GM21423 (cell line): ENCODE measurements around the gene LRP2BP.

Source experiments
- ATAC-seq: cut with Tn5 transposase; IDR thresholded peaks from one replicate; pipeline ENCODE4 v1.9.1; 2021; ENCODE audit warnings: mild to moderate bottlenecking, moderate library complexity; ENCODE audit not compliant: unreplicated experiment

Gene LRP2BP

GRCh38 chr4:185395956-185396723 is 416 bp upstream of the LRP2BP start:
- peak; percentile 80 for ATAC-seq

DNA sequence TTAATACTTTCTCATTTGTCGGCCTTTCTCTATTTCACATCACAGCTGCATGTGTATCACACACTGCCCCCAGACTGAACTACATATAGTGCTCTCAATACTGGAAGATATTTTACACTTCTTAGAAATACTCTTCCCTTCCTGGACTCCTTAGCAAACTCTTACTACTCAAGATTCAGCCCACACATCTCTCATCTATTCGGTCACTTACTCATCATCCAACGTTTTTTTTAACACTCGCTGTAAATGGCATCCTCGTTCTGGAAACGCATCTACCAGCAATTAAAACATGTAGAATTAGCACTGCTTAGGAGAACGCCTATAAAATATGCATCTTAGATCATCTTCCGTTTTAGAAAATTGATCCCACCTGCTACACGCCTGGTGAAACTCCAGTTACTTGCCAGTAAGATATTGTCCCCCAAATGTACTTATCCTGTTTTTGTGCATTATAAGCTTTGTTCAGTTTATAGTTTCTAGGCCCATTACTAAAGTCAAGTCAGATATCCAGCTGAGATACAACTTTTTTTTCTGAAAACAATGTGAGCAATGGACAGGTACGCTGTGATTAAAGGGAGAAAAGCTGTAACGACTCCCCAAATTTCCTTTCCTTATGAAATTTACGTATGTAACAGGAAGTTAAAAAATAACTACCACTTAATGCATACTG is 1.0 kb downstream of the LRP2BP start:
- no peak for ATAC-seq

- no peak for ATAC-seq
These were observed 3.6 kb downstream of the LRP2BP start for GRCh38 chr4:185392156-185392555.

- ATAC-seq = no peak
These were observed 4.8 kb downstream of the LRP2BP start for GRCh38 chr4:185390941-185391340.

GRCh38 chr4:185387957-185388356 is 7.8 kb downstream of the LRP2BP start:
- no peak for ATAC-seq

GRCh38 chr4:185384930-185385331 is 10.8 kb downstream of the LRP2BP start:
- no peak for ATAC-seq

- no peak for ATAC-seq
These were observed 11.7 kb downstream of the LRP2BP start for GRCh38 chr4:185384061-185384460.

DNA sequence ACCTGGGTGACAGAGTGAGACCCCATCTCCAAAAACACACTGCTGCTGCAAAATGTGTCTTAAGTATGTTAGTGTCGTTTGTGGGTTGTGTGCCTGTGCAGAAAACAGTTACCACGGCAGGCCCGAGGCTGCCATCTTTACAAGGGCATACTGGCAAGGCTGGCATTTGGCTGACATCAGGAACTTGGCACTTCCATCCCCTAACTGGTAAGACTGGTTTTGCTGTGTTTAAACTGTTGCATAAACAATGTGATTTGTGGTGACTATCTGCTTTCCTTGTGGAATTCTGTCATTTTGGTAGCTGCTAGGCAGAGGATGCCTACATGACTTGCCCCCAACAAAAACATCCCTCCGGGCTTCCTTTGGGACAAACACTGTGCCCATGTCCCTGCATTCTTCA is 12.3 kb downstream of the LRP2BP start:
- no peak for ATAC-seq

DNA sequence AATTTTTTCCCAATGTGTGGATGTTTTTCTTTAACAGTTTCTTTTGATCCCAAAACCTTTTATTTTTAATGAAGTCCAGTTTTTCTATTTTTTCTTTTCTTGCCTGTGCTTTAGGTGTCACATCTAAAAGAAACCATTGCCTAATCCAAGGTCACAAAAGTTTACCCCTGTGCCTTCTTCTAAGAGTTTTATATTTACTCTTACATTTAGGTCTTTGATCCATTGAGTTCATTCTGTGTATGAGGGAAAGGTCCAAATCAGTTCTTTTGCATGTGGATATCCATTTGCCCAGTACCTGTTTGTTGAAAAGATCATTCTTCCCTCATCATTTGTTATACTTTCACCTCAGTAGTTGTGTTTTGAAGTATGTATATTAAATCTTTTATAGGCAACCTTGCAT is 13.0 kb downstream of the LRP2BP start:
- ATAC-seq = no peak

DNA sequence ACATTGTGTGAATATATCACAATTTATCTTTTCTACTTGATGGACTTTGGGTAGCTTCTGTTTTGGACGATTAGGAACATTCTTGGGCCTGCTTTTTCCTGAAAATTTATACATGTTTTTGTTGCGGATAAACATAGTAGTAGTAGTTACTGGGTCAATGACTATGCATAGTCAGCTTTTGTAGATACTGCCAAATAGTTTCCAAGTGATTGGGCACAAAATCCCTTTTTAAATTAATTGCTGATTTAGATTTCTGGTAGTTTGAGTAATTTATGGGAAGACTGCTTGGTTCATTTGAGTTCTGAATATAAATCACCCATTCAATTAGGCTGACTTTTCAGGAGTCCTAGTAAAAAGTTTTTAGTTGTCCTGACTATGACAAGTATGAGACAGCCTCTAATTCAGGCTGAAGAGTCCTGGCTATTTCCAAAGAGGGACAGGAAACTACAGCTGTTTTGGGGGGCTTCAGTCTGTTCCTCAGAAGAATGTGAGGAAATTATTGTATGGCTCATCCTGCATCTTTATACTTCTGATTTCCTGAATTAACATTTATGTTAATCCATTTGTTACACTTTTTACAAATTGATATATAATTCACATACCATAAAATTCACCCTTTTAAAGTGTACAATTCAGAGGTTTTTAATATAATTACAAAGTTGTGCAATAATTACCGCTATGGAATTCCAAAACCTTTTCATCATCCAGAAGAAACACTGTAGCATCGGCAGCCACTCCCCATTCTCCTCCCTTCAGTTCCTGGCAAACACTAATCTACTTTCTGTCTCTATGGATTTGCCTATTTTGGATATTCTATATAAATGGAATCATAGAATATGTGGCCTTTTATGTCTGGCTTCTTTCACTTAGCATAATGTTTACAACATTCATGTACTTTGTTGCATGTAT is 14.2 kb downstream of the LRP2BP start:
- no peak for ATAC-seq

GRCh38 chr4:185380320-185380719 is 15.4 kb downstream of the LRP2BP start:
- no peak for ATAC-seq

DNA sequence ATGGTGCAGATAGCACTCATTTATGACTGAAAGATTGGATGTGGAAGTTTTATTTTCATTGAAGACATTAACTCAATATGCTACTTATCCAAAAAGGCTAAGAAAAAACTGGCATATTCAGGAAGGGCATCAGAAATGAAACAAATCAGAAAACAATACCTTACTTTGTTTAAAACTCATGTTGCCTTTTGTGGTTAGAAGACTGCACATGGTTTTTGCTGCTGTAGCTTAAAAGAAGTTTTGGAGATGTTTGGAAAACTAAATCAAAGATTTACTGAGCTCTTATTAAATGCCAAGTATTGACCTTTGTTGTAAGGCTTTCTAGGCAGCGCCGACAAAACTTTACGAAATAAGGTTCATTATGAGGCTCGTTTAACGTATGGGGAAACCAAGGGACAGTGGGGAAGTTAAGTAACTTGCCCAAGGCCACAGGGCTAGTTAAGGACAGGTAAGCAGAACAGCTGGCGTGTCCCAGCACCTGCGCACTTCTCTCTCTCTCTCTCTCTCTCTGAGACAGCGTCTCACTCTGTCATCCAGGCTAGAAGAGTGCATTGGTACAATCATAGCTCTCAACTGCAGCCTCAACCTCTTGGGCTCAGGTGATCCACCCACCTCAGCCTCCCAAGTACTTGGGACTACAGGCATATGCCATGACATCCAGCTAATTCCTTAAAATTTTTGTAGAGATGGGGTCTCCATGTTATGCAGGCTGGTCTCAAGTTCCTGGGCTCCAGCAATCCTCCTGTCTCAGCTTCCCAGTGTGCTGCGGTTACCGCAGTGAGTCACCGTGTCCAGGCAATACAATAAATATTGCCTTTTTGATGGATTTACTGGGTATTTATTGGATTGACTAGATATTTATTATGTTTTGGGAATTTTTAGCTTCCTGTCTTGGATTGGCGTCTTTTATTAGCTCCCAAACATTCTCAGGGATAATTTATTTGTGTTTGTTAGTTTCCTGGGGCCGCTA is 16.1 kb downstream of the LRP2BP start:
- ATAC-seq = no peak

- ATAC-seq = no peak
These were observed 17.5 kb downstream of the LRP2BP start for GRCh38 chr4:185378264-185378663.

DNA sequence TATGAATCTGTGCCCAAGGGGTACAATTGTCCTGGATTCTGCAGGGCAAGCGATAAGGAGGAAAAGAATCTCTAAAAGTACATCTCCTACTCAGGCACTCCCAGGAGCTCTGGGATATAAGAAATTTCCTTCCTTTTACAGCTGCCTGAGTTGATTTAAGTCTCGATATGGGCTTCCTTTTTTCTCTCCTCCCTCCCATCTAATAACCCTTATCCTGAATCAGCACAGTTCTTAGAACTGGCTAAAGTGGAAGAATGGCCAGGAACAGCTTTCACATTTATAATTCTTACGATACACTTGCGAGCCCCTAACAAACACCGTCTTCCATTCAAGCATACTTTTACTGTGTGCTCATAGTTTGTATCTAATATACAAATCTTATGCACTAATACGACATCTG is 21.2 kb downstream of the LRP2BP start:
- no peak for ATAC-seq

DNA sequence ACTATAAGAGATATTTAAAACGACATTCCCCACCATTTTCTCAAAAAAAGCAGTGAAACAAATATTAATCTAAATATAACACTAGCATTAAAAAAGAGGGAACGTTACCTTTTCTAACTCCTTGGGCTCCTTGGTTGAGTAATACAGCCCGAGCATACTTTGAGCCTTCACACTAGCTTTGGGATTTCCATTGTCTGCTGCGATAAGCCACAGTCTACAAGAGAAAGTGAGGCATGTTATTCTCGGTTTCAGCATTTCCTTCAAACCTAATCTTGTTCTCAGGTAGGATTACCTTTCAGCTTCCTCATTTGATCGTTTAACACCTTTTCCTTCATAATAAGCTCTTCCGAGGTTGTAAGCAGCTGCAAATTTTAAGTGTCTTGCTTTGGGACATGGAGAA is 21.7 kb downstream of the LRP2BP start:
- ATAC-seq = no peak

DNA sequence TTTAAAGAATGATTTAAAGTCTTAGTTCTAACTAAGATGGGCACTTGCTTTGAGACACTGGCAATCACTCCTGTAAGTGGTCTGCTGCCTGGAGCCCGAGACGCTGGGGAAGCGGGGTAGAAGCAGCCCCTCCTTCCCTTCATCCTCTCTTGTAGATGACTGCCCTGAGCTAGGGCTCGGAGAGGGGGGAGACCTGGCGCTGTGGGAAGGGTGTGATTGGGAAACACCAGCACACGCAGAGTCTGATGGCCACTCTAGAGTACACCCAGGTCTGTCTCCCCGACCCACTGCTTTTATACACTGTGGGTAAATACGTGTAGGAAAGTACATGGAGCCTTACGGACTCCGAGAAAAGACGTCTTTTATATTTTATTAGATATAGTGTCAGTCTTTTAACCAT is 24.0 kb downstream of the LRP2BP start:
- ATAC-seq = no peak

DNA sequence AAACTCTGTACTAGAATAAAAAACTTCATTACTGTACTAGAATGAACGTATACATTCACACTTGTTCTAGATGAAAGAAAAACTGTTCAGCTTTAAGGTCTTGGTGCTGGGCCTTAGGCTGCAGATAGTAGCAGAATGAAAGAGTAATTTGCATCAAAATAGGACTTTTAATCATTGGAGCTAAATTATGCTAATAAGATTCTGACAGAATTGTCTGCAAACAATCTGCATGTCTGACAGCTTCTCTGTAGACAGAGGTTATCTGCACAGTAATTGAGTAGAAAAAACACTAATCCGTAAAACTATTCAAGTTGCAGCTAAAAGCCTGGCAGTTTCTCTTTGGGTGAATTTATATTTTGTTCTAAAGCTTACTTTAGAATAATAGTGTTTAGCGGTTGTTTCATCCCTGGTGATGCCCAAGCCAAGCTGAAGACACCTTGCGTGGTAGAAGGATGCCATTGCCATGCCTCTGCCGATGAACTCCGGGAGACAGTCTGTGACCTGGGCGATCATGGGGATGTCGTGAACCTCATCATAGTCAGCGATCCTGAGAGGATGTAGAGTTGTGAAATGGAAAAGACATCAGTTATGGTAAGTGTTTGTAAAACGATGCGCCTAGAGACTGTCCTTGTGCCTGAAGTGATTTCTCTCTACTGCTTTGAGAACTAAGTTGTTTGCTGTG is 25.3 kb downstream of the LRP2BP start:
- no peak for ATAC-seq

GRCh38 chr4:185369731-185370130 is 26.0 kb downstream of the LRP2BP start:
- ATAC-seq = no peak

DNA sequence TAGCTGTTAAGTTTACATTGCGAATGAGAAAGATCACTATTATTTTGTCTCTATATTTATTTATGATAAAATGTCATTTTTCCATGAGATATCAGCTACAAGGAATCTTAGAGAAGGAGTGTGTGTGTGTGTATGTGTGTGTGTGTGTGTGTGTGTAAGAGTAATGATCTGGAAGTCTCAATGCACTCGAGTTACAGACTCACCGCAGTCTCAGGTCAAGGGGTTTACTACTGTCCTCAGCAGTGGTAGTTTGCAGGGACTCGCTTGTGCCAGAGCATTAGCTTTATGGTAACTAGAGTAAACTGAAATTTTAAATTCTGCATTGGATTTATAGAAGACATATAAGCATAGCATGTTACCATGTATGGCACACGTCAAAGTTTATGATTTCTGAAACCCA is 30.8 kb downstream of the LRP2BP start:
- ATAC-seq = no peak

- no peak for ATAC-seq
These were observed 32.5 kb downstream of the LRP2BP start for GRCh38 chr4:185363251-185363650.
